Measurements from ENCODE around the gene ENPP1. TPM values are rescaled to one million over a fixed set of nuclear protein-coding genes. Genes with fewer than 3 reads are reported as not detected.

Gene ENPP1
- total RNA-seq, 3 donors from 2014 or later (not counting 1 experiment from before 2014, with no cell fraction given), result 0.45 to 0.85 (median 0.83) TPM

DNA sequence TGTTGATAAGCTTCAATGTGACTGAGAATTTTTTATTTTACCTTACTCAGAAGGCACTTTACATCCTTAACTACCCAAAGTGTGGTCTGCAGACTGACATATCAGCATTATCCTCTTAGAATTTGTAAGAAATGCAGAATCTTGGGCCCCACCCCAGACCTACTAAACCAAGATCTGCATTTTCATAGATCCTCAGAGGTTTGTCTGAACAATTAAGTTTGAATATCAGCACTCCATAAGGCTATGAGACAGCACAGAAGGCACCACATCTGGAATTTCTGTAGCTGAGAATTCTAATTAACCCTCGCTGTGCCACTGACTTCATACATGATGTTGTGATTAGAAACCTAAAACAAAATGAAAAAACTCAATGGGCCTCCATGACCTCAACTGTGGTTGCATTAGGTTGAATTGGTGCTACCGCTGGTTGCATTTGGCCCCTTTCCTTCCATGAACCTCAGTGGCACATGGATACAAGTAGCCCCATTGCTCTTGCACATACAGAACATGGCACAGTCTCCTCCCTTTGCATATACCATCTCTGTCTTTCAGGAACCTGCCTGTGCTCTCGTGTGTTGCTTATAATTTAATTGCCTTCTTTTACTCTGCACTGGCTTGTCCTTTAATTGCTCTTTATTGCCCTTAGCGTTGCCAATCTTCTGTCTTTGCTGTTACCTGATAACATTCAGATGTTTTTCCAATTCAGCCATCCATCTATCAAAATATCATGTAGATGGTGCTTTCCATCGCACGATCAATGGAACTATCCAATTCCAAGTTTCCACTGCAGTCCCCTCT, 13.4 kb downstream of the ENPP1 start:
- no peak for DNase-seq
- peaks cover 4% of the 10 kb centered on the region for H3K27me3 ChIP-seq (ENCODE audit: control insufficient read depth, insufficient read depth, low read length)
- 95% methylated on average over 6 of the region's 6 CpGs for WGBS (ENCODE audit: insufficient coverage)
- Mint-ChIP-seq H3K27me3 (ENCODE audit: low read depth in 2 of 2) (peaks cover 7% of the 10 kb centered on the region in 2 donors), H3K9me3 (peaks cover 0 to 2% of the 10 kb centered on the region in 2 donors), H3K4me3 (no peak overlapping the region), H3K36me3 (no peaks in the 10 kb centered on the region), H3K27ac (no peak overlapping the region), H3K4me1 (no peaks in the 10 kb centered on the region)
- no peaks in the 10 kb centered on the region for H3K9me3 ChIP-seq (ENCODE audit: control insufficient read depth, insufficient read depth, low read length)
- TF ChIP-seq, protein P1, sequence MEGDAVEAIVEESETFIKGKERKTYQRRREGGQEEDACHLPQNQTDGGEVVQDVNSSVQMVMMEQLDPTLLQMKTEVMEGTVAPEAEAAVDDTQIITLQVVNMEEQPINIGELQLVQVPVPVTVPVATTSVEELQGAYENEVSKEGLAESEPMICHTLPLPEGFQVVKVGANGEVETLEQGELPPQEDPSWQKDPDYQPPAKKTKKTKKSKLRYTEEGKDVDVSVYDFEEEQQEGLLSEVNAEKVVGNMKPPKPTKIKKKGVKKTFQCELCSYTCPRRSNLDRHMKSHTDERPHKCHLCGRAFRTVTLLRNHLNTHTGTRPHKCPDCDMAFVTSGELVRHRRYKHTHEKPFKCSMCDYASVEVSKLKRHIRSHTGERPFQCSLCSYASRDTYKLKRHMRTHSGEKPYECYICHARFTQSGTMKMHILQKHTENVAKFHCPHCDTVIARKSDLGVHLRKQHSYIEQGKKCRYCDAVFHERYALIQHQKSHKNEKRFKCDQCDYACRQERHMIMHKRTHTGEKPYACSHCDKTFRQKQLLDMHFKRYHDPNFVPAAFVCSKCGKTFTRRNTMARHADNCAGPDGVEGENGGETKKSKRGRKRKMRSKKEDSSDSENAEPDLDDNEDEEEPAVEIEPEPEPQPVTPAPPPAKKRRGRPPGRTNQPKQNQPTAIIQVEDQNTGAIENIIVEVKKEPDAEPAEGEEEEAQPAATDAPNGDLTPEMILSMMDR (IDR thresholded peaks at IDR 0.05), result no peak
- H3K36me3 ChIP-seq (ENCODE audit: control insufficient read depth, insufficient read depth, low read length), result no peaks in the 10 kb centered on the region
- H3K4me3 ChIP-seq (ENCODE audit: low read length), result no peak overlapping the region
- no peak for ATAC-seq
- H3K4me1 ChIP-seq (ENCODE audit: control insufficient read depth, insufficient read depth, low read length), result no peaks in the 10 kb centered on the region
- intact Hi-C loops (cut with micrococcal nuclease), result no loop called here
- H3K27ac ChIP-seq (ENCODE audit: low read length), result no peak overlapping the region

DNA sequence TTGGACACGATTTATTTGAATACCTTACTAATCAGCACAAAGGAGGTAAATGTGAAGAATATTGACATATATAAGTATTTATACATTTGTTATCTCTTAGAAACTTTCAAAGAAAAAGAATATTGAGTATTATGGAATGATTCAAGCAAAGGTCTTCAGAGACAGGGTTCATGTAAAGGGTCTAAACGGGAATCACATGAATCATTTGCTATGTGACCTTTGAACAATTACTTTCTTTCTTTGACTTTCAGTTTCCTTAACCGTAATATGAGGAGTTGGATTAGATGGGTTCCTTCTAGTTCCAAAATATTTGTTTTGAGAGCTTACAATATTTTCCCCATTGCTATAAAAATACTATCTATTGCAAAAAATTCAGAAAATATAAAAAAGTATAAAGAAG, 14.3 kb downstream of the ENPP1 start:
- Histone ChIP-seq H3K27ac (ENCODE audit: low read length) (no peak overlapping the region), H3K36me3 (ENCODE audit: control insufficient read depth, insufficient read depth, low read length) (no peaks in the 10 kb centered on the region), H3K27me3 (ENCODE audit: control insufficient read depth, insufficient read depth, low read length) (peaks cover 4% of the 10 kb centered on the region), H3K4me3 (ENCODE audit: low read length) (no peak overlapping the region), H3K4me1 (ENCODE audit: control insufficient read depth, insufficient read depth, low read length) (no peaks in the 10 kb centered on the region), H3K9me3 (ENCODE audit: control insufficient read depth, insufficient read depth, low read length) (no peaks in the 10 kb centered on the region)
- DNase-seq (no peak), ATAC-seq (no peak)
- WGBS (ENCODE audit: insufficient coverage), result no CpG with 5 or more reads among the region's 3 CpGs
- Mint-ChIP-seq H3K27ac (no peak overlapping the region), H3K36me3 (no peaks in the 10 kb centered on the region), H3K4me3 (no peak overlapping the region), H3K9me3 (peaks cover 0 to 2% of the 10 kb centered on the region in 2 donors), H3K27me3 (ENCODE audit: low read depth in 2 of 2) (peaks cover 7% of the 10 kb centered on the region in 2 donors), H3K4me1 (no peaks in the 10 kb centered on the region)
- TF ChIP-seq, protein P1 (IDR thresholded peaks at IDR 0.05), result no peak
- intact Hi-C loops (cut with micrococcal nuclease), result no loop called here

DNA sequence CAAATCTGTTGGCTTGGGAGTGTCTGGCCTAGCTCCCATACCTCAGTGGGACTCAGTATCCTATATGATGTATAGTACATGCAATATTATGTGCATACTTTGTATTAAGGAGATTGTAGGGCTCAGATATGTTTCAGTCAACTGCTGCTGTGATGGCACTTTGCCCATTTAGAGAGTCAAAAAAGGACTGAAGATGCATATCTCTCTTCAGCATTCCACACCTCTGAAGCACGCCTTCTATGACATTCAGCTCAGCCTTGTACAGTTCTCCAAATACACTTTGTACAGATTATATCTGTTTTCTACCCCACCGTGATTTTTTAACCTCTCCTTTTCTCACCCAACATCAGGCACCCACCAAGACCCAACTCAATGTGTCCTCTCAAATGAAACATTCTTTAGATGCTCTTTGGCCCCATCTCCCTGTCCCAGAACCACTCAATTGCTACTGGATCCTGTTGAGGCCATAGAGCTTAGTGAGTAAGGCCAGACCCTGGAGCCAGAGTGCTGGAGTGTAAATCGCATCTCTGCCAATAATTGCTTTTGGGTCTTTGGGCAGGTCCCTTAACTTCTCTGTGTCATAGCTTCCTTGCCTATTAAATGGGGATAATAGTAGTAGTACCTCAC, 15.6 kb downstream of the ENPP1 start:
- TF ChIP-seq, protein P1 (IDR thresholded peaks at IDR 0.05), result no peak
- intact Hi-C loops (cut with micrococcal nuclease), result no loop called here
- H3K4me1 Mint-ChIP-seq, result no peaks in the 10 kb centered on the region
- Histone ChIP-seq H3K27me3 (ENCODE audit: control insufficient read depth, insufficient read depth, low read length) (peaks cover 4% of the 10 kb centered on the region), H3K9me3 (ENCODE audit: control insufficient read depth, insufficient read depth, low read length) (no peaks in the 10 kb centered on the region), H3K27ac (ENCODE audit: low read length) (no peak overlapping the region), H3K4me1 (ENCODE audit: control insufficient read depth, insufficient read depth, low read length) (no peaks in the 10 kb centered on the region), H3K4me3 (ENCODE audit: low read length) (no peak overlapping the region), H3K36me3 (ENCODE audit: control insufficient read depth, insufficient read depth, low read length) (no peaks in the 10 kb centered on the region)
- WGBS (ENCODE audit: insufficient coverage), result 85% methylated on average over 3 of the region's 3 CpGs
- no peaks in the 10 kb centered on the region for H3K36me3 Mint-ChIP-seq
- H3K27me3 Mint-ChIP-seq (ENCODE audit: low read depth in 2 of 2), result peaks cover 7 to 10% of the 10 kb centered on the region in 2 donors
- ATAC-seq, result no peak
- no peak for DNase-seq
- no peak overlapping the region for H3K27ac Mint-ChIP-seq
- H3K9me3 Mint-ChIP-seq, result peaks cover 0 to 2% of the 10 kb centered on the region in 2 donors
- H3K4me3 Mint-ChIP-seq, result no peak overlapping the region

Data from natural killer cell (primary cell).